ENCODE results near the gene ZBTB25. TPM values are rescaled to one million over a fixed set of nuclear protein-coding genes. Genes with fewer than 3 reads are reported as not detected.

The ZBTB25 gene
- total RNA-seq (2022; extraction: Qiagen RNA extraction) = 4.2 to 6.8 TPM (median 5.6 TPM) in 5 replicates

GRCh38 chr14:64503434-64504309 is at the start of gene ZBTB25:
Gene ZBTB25, minus strand, starts transcription at chr14:64503838. Its CDS starts 13,305 bp downstream, at chr14:64490533.

GRCh38 chr14:64549791-64550620 is 46.4 kb upstream of the ZBTB25 start, which contains the start of gene PPP1R36:
Gene PPP1R36, plus strand, starts transcription at chr14:64549961. Its CDS starts 37 bp downstream, at chr14:64549998.

GRCh38 chr14:64540208-64541202 is 36.9 kb upstream of the ZBTB25 start, which contains the start of gene HSPA2:
Gene HSPA2, plus strand, starts transcription at chr14:64540741. Its CDS starts 109 bp downstream, at chr14:64540850.

GRCh38 chr14:64504310-64504896 is 765 bp upstream of the ZBTB25 start, which contains the start of gene ZBTB1:
Gene ZBTB1, plus strand, starts transcription at chr14:64504770. Its CDS starts 16,735 bp downstream, at chr14:64521505.

GRCh38 chr14:64465191-64465822 is 38.3 kb downstream of the ZBTB25 start, which contains the start of gene AKAP5:
Gene AKAP5, plus strand, starts transcription at chr14:64465499. Its CDS starts 2,896 bp downstream, at chr14:64468395.

Other genes starting within 250 kb of the ZBTB25 start
- gene ESR2, start 209.5 kb downstream of the ZBTB25 start, total RNA-seq (2022; extraction: Qiagen RNA extraction) = 0.05 to 0.20 TPM (median 0.06 TPM) in 5 replicates
- gene MTHFD1, start 115.5 kb downstream of the ZBTB25 start, total RNA-seq (2022; extraction: Qiagen RNA extraction) = 104 to 117 TPM (median 111 TPM) in 5 replicates
- 0.35 to 0.46 TPM (median 0.41 TPM) in 5 replicates for gene AKAP5, start 38.3 kb downstream of the ZBTB25 start, total RNA-seq (2022; extraction: Qiagen RNA extraction)
- 20.4 to 23.8 TPM (median 21.8 TPM) in 5 replicates for gene ZBTB1, start 932 bp upstream of the ZBTB25 start, total RNA-seq (2022; extraction: Qiagen RNA extraction)
- 31.4 to 37.2 TPM (median 32.7 TPM) in 5 replicates for gene HSPA2, start 36.9 kb upstream of the ZBTB25 start, total RNA-seq (2022; extraction: Qiagen RNA extraction)
- 0.20 to 0.45 TPM (median 0.30 TPM) in 5 replicates for gene PPP1R36, start 46.1 kb upstream of the ZBTB25 start, total RNA-seq (2022; extraction: Qiagen RNA extraction)
- 18.2 to 32.7 TPM (median 28.5 TPM) in 5 replicates for gene PLEKHG3, start 200.6 kb upstream of the ZBTB25 start, total RNA-seq (2022; extraction: Qiagen RNA extraction)